ENCODE measurements around the gene GAA. TPM values are rescaled to one million over a fixed set of nuclear protein-coding genes. Genes with fewer than 3 reads are reported as not detected.
A peak's percentile ranks its signal among the peaks of the same experiment; 100 is the strongest.

GAA gene
- total RNA-seq, 1 donor from 2014 or later, result 59.7 TPM

DNA sequence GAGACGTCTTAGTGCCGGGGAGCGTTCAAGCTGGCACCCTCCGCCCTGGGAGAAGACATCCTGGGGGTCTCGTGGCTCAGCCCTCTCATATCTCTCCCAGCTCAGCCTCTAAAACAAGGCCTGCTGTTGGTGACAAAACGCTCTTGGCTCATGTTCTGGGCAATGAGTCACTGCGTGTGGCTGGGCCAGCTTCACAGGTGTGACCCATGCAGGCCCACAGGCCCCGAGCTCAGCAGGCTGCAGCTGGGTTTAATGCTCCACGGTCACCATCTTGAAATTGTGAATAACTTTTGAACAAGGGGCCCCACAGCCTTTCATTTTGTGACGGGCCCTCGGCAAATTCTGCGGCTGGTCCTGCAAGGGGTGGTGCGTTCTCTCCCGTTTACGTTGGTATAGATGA is 22.4 kb downstream of the GAA start:
- no peak overlapping the region for H3K4me3 Mint-ChIP-seq
- H3K4me1 Mint-ChIP-seq, result peaks cover 9% of the 10 kb centered on the region
- TF ChIP-seq, protein P1, sequence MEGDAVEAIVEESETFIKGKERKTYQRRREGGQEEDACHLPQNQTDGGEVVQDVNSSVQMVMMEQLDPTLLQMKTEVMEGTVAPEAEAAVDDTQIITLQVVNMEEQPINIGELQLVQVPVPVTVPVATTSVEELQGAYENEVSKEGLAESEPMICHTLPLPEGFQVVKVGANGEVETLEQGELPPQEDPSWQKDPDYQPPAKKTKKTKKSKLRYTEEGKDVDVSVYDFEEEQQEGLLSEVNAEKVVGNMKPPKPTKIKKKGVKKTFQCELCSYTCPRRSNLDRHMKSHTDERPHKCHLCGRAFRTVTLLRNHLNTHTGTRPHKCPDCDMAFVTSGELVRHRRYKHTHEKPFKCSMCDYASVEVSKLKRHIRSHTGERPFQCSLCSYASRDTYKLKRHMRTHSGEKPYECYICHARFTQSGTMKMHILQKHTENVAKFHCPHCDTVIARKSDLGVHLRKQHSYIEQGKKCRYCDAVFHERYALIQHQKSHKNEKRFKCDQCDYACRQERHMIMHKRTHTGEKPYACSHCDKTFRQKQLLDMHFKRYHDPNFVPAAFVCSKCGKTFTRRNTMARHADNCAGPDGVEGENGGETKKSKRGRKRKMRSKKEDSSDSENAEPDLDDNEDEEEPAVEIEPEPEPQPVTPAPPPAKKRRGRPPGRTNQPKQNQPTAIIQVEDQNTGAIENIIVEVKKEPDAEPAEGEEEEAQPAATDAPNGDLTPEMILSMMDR (IDR thresholded peaks at IDR 0.05; ENCODE audit: unreplicated experiment), result no peak
- H3K27me3 Mint-ChIP-seq (ENCODE audit: low read depth), result no peaks in the 10 kb centered on the region
- DNase-seq (ENCODE audit: low spot score in 2 of 2, unreplicated experiment in 2 of 2), result peak in 1 of 2 experiments; percentile 36
- no peak overlapping the region for H3K27ac Mint-ChIP-seq
- H3K36me3 Mint-ChIP-seq, result no peaks in the 10 kb centered on the region
- no peaks in the 10 kb centered on the region for H3K9me3 Mint-ChIP-seq

GRCh38 chr17:80124351-80124981 is 23.1 kb downstream of the GAA start:
- TF ChIP-seq, protein P1 (IDR thresholded peaks at IDR 0.05; ENCODE audit: unreplicated experiment), result no peak
- Mint-ChIP-seq H3K4me3 (peak overlapping the region; percentile 13), H3K4me1 (peaks cover 9% of the 10 kb centered on the region), H3K27me3 (ENCODE audit: low read depth) (no peaks in the 10 kb centered on the region), H3K27ac (peak overlapping the region; percentile 56), H3K9me3 (no peaks in the 10 kb centered on the region), H3K36me3 (no peaks in the 10 kb centered on the region)
- peak in 1 of 2 experiments; percentile 38 for DNase-seq (ENCODE audit: low spot score in 2 of 2, unreplicated experiment in 2 of 2)

DNA sequence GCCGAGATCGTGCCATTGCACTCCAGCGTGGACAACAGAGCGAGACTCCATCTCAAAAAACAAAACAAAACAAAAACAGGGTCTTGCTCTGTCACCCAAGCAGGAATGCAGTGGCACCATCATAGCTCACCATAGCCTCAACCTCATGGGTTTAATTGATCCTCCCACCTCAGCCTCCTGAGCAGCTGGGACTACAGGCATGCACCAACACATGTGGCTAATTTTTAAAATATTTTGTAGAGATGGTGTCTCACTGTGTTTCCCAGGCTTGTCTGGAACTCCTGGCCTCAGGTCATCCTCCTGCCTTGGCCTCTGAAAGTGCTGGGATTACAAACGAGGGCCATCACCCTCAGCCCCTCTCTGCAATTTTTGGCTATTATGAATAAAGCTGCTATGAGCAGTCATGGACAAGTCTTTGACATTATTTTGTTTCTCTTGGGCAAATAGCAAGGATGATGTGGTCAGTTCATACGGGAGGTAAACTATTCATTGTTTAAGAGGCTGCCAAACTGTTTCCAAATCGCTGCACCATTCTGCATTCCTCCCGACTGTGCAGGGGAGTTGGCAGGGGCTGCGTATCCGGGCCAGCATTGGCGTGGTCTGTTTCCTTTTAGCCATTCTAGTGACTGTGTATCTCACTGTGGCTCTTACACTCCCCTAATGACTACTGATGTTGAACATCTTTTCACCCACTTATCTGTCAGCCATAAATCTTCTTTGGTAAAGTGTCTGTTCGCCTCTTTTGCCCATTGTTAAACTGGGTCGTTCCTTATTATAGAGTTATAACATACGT is 24.5 kb downstream of the GAA start:
- no peak overlapping the region for H3K4me3 Mint-ChIP-seq
- H3K9me3 Mint-ChIP-seq, result no peaks in the 10 kb centered on the region
- TF ChIP-seq, protein P1 (IDR thresholded peaks at IDR 0.05; ENCODE audit: unreplicated experiment), result no peak
- no peak overlapping the region for H3K27ac Mint-ChIP-seq
- H3K36me3 Mint-ChIP-seq, result no peaks in the 10 kb centered on the region
- H3K27me3 Mint-ChIP-seq (ENCODE audit: low read depth), result no peaks in the 10 kb centered on the region
- no peak for DNase-seq (ENCODE audit: low spot score in 2 of 2, unreplicated experiment in 2 of 2)
- peaks cover 9% of the 10 kb centered on the region for H3K4me1 Mint-ChIP-seq

DNA sequence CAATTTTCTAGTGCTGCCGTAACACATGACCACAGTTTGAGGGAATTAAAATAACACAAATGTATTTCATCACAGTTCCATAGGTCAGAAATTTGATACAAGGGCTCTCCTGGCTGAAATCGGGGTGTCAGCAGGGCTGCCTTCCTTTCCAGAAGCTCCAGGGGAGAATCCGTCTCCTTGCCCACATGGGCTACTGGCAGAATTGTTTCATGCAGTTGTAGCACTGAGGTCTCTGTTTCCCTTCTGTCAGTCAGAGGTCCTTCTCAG is 25.0 kb downstream of the GAA start:
- no peak overlapping the region for H3K27ac Mint-ChIP-seq
- H3K9me3 Mint-ChIP-seq, result no peaks in the 10 kb centered on the region
- H3K27me3 Mint-ChIP-seq (ENCODE audit: low read depth), result no peaks in the 10 kb centered on the region
- no peak overlapping the region for H3K4me3 Mint-ChIP-seq
- no peak for DNase-seq (ENCODE audit: low spot score in 2 of 2, unreplicated experiment in 2 of 2)
- H3K4me1 Mint-ChIP-seq, result peaks cover 9% of the 10 kb centered on the region
- H3K36me3 Mint-ChIP-seq, result no peaks in the 10 kb centered on the region
- TF ChIP-seq, protein P1 (IDR thresholded peaks at IDR 0.05; ENCODE audit: unreplicated experiment), result no peak

DNA sequence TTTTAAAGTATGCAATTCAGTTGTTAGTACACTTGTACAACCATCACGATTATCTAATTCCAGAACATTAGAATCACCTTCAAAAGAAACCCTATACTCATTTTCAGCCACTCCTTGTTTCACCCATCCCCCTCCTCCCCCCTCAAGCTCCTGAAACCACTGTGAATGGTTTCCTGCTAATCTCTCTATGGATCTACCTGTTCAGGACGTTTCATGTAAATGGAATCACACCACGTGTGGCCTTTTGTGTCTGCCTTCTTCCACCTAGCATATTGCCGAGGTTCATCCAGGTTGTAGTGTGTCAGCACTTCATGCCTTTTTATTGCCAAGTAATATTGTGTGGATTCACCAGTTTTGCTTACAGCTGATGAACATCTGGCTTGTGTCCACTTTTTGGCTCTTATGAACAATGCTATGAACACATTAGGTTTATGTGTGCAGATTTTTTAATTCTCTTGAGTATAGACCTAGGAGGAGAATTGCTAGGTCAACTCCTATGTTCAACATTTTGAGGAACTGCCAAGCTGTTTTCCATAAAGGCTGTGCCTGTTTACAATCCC is 27.7 kb downstream of the GAA start:
- TF ChIP-seq, protein P1 (IDR thresholded peaks at IDR 0.05; ENCODE audit: unreplicated experiment), result no peak
- H3K9me3 Mint-ChIP-seq, result no peaks in the 10 kb centered on the region
- no peak overlapping the region for H3K4me3 Mint-ChIP-seq
- H3K36me3 Mint-ChIP-seq, result peaks cover 10% of the 10 kb centered on the region
- H3K27me3 Mint-ChIP-seq (ENCODE audit: low read depth), result no peaks in the 10 kb centered on the region
- DNase-seq (ENCODE audit: low spot score in 2 of 2, unreplicated experiment in 2 of 2), result no peak
- H3K4me1 Mint-ChIP-seq, result peaks cover 7% of the 10 kb centered on the region
- no peak overlapping the region for H3K27ac Mint-ChIP-seq
